PC-3 (cell line): Measurements from ENCODE around the gene ZNF22. TPM values are rescaled to one million over a fixed set of nuclear protein-coding genes. Genes with fewer than 3 reads are reported as not detected.

Source experiments
- ATAC-seq: fragments of 200-7000 bp; cut with Tn5 transposase; 2 replicates; pipeline ENCODE4 v1.9.1; 2020; ENCODE audit warnings: mild to moderate bottlenecking, moderate library complexity
- BruUV-seq: library from RNA; stranded (reverse); fragments of 400-500 nt; replicated peaks from 2 replicates; lab custom pipeline; 2021; lab: Mats Ljungman, UMichigan
- CTCF ChIA-PET: fragments of 300-600 bp; sonication (Branson Sonifier 250); formaldehyde crosslinking; loops from one replicate; lab custom pipeline; 2022; ENCODE audit warnings: antibody characterized with exemption; lab: Charles Lee
- POLR2A ChIA-PET: fragments of 300-600 bp; sonication (Branson Sonifier 250); formaldehyde crosslinking; loops from one replicate; lab custom pipeline; 2022; ENCODE audit warnings: antibody characterized with exemption; ENCODE audit not compliant: unreplicated experiment; lab: Charles Lee
- DNase-seq: peaks from one replicate; pipeline ENCODE4 v3.0.0-alpha.2; 2015
- H2AFZ ChIP-seq: fragments of 300-600 bp; sonication (generic); 2 replicates; pipeline ENCODE4 v1.6.0; 2016; ENCODE audit warnings: antibody characterized with exemption, low read length
- H3F3A ChIP-seq: fragments of 300-600 bp; sonication (generic); one replicate; pipeline ENCODE4 v1.6.0; 2017; ENCODE audit warnings: antibody characterized with exemption, low read length, control low read depth, mild to moderate bottlenecking; ENCODE audit not compliant: unreplicated experiment
- H3K27ac ChIP-seq: fragments of 300-600 bp; sonication (generic); 2 replicates; pipeline ENCODE4 v1.5.1; 2016; ENCODE audit warnings: mild to moderate bottlenecking, low read length
- H3K27me3 ChIP-seq: fragments of 300-600 bp; sonication (generic); 2 replicates; pipeline ENCODE4 v1.6.1; 2016; ENCODE audit warnings: low read length, mixed read lengths
- H3K36me3 ChIP-seq: fragments of 300-600 bp; sonication (generic); 2 replicates; pipeline ENCODE4 v1.6.1; 2016; ENCODE audit warnings: low read depth, mixed run types, low read length, mixed read lengths
- H3K4me1 ChIP-seq: fragments of 300-600 bp; sonication (generic); 2 replicates; pipeline ENCODE4 v1.5.1; 2016; ENCODE audit warnings: low read length; ENCODE audit not compliant: insufficient read depth
- H3K4me2 ChIP-seq: fragments of 300-600 bp; sonication (generic); 2 replicates; pipeline ENCODE4 v1.6.0; 2016; ENCODE audit warnings: low read length
- H3K4me3 ChIP-seq: fragments of 300-600 bp; sonication (generic); 2 replicates; pipeline ENCODE4 v1.5.1; 2016; ENCODE audit warnings: mild to moderate bottlenecking, low read length, mixed read lengths
- H3K79me2 ChIP-seq: fragments of 300-600 bp; sonication (generic); 2 replicates; pipeline ENCODE4 v1.6.1; 2017; ENCODE audit warnings: low read length, mixed read lengths
- H3K9ac ChIP-seq: fragments of 300-600 bp; sonication (generic); 2 replicates; pipeline ENCODE4 v1.6.0; 2016; ENCODE audit warnings: mild to moderate bottlenecking, low read length
- H3K9me2 ChIP-seq: fragments of 300-600 bp; sonication (generic); replicated peaks from 2 replicates; pipeline ENCODE4 v1.6.1; 2016; ENCODE audit warnings: mixed run types, low read length, mixed read lengths
- H3K9me3 ChIP-seq: fragments of 300-600 bp; sonication (generic); 2 replicates; pipeline ENCODE4 v1.6.1; 2016; ENCODE audit warnings: low read length, mixed read lengths
- H4K20me1 ChIP-seq: fragments of 300-600 bp; sonication (generic); 2 replicates; pipeline ENCODE4 v1.6.1; 2016; ENCODE audit warnings: low read length, mixed read lengths
- EZH2 ChIP-seq: fragments of 300-600 bp; sonication (generic); IDR thresholded peaks from one replicate; pipeline ENCODE4 v1.6.1; 2017; ENCODE audit warnings: antibody characterized with exemption, mild to moderate bottlenecking, low read length; ENCODE audit not compliant: unreplicated experiment
- EZH2phosphoT487 ChIP-seq: fragments of 300-600 bp; sonication (generic); IDR thresholded peaks from 2 replicates; pipeline ENCODE4 v1.6.1; 2018; ENCODE audit warnings: mild to moderate bottlenecking, antibody characterized with exemption, low read length, borderline replicate concordance
- intact Hi-C: fragments of 100-400 bp; cut with micrococcal nuclease; formaldehyde crosslinking; loops from 2 replicates; pipeline ENCODE4 v1.9.0; 2023
- total RNA-seq: library from RNA; depleted of rRNA; stranded (reverse); fragments of >200 nt; gene quantifications from 2 replicates; pipeline ENCODE4 v1.2.3, GENCODE V29; 2014
- TF ChIP-seq, protein P1 (sequence below): fragments of 300-600 bp; sonication (generic); conservative IDR thresholded peaks from 2 replicates; pipeline ENCODE4 v1.5.1; 2017; ENCODE audit warnings: antibody characterized with exemption, low read depth, mild to moderate bottlenecking, low read length

ZNF22 gene
- total RNA-seq, 1 experiment from 2014 or later: 24.8 TPM

- ChIA-PET POLR2A (no interaction called here), CTCF (no interaction called here)
- Histone ChIP-seq H3K9me3 (no peaks in the 10 kb centered on the region), H3K4me2 (no peak overlapping the region), H4K20me1 (no peaks in the 10 kb centered on the region), H3K4me1 (no peaks in the 10 kb centered on the region), H3K27me3 (no peaks in the 10 kb centered on the region), H3K9ac (no peak overlapping the region), H3K36me3 (no peaks in the 10 kb centered on the region), H3K9me2 (no peaks in the 10 kb centered on the region), H3K27ac (no peak overlapping the region), H2AFZ (no peak overlapping the region), H3K4me3 (no peak overlapping the region), H3F3A (no peaks in the 10 kb centered on the region), H3K79me2 (no peaks in the 10 kb centered on the region)
- ATAC-seq (no peak), DNase-seq (no peak)
- no TSS peak for BruUV-seq
- intact Hi-C loops: no loop called here
- TF ChIP-seq EZH2 (no peak), EZH2phosphoT487 (no peak)
- TF ChIP-seq, protein P1, sequence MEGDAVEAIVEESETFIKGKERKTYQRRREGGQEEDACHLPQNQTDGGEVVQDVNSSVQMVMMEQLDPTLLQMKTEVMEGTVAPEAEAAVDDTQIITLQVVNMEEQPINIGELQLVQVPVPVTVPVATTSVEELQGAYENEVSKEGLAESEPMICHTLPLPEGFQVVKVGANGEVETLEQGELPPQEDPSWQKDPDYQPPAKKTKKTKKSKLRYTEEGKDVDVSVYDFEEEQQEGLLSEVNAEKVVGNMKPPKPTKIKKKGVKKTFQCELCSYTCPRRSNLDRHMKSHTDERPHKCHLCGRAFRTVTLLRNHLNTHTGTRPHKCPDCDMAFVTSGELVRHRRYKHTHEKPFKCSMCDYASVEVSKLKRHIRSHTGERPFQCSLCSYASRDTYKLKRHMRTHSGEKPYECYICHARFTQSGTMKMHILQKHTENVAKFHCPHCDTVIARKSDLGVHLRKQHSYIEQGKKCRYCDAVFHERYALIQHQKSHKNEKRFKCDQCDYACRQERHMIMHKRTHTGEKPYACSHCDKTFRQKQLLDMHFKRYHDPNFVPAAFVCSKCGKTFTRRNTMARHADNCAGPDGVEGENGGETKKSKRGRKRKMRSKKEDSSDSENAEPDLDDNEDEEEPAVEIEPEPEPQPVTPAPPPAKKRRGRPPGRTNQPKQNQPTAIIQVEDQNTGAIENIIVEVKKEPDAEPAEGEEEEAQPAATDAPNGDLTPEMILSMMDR: no peak
Measured at GRCh38 chr10:44990965-44991364, 9.8 kb upstream of the ZNF22 start.

DNA sequence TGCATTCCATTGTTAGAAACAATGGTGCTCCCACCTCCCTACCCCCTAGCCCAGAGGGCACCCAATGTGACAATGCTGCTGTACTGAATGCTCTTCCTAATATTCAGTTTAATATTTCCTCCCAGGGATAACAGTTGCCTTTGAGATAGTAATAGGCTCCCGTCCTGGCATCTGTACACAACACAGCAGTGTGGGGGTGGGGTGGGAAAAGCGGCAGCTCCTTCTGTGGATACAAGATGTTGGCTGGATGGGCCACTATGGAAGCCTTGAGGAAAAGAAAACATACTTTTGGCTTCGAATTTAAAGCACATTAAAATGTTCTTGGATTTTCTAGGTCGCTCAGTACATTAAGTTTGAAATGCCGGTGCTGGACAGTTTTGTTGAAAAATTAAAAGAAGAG is 9.2 kb upstream of the ZNF22 start:
- intact Hi-C loops: no loop called here
- no peak for TF ChIP-seq EZH2phosphoT487
- TF ChIP-seq EZH2: no peak
- TF ChIP-seq, protein P1: no peak
- H3K79me2 ChIP-seq: no peaks in the 10 kb centered on the region
- POLR2A ChIA-PET: no interaction called here
- no peak overlapping the region for H3K27ac ChIP-seq
- no peak for ATAC-seq
- no peak overlapping the region for H3K4me3 ChIP-seq
- no peaks in the 10 kb centered on the region for H3K4me1 ChIP-seq
- CTCF ChIA-PET: no interaction called here
- no peaks in the 10 kb centered on the region for H3F3A ChIP-seq
- no peaks in the 10 kb centered on the region for H4K20me1 ChIP-seq
- H3K36me3 ChIP-seq: no peaks in the 10 kb centered on the region
- H3K4me2 ChIP-seq: no peak overlapping the region
- BruUV-seq: no TSS peak
- no peaks in the 10 kb centered on the region for H3K9me3 ChIP-seq
- DNase-seq: no peak
- no peaks in the 10 kb centered on the region for H3K9me2 ChIP-seq
- no peak overlapping the region for H3K9ac ChIP-seq
- H2AFZ ChIP-seq: no peak overlapping the region
- H3K27me3 ChIP-seq: no peaks in the 10 kb centered on the region

- Histone ChIP-seq H3K9me2 (no peaks in the 10 kb centered on the region), H2AFZ (no peak overlapping the region), H3K4me3 (no peak overlapping the region), H3K4me2 (no peak overlapping the region), H3K4me1 (no peaks in the 10 kb centered on the region), H3K79me2 (no peaks in the 10 kb centered on the region), H3K9ac (no peak overlapping the region), H3K9me3 (no peaks in the 10 kb centered on the region), H3F3A (no peaks in the 10 kb centered on the region), H3K27me3 (no peaks in the 10 kb centered on the region), H3K36me3 (no peaks in the 10 kb centered on the region), H4K20me1 (no peaks in the 10 kb centered on the region), H3K27ac (no peak overlapping the region)
- ChIA-PET CTCF (no interaction called here), POLR2A (no interaction called here)
- no TSS peak for BruUV-seq
- intact Hi-C loops: no loop called here
- TF ChIP-seq, protein P1: no peak
- TF ChIP-seq EZH2 (no peak), EZH2phosphoT487 (no peak)
- ATAC-seq (no peak), DNase-seq (no peak)
Measured at GRCh38 chr10:44992070-44992731, 8.5 kb upstream of the ZNF22 start.
